SK-N-SH (cell line): ENCODE results near the gene GNAT2. TPM values are rescaled to one million over a fixed set of nuclear protein-coding genes. Genes with fewer than 3 reads are reported as not detected.
A peak's percentile ranks its signal among the peaks of the same experiment; 100 is the strongest.

Source experiments
- CTCF ChIA-PET: fragments of 300-600, 350-600 bp; formaldehyde crosslinking; extraction: SDS; loops from one replicate; lab custom pipeline; 2021; lab: Yijun Ruan, JAX
- POLR2A ChIA-PET: fragments of 350-600 bp; sonication (Branson Sonifier 250); formaldehyde crosslinking; extraction: SDS; loops from one replicate; lab custom pipeline; 2020; ENCODE audit warnings: antibody characterized with exemption, inconsistent platforms; lab: Yijun Ruan, JAX
- DNase-seq: peaks from one replicate; pipeline ENCODE4 v3.0.0; 2012
- H2AFZ ChIP-seq: fragments of 200-600 bp; sonication (generic); 2 replicates; pipeline ENCODE4 v1.8.1; 2016; ENCODE audit warnings: antibody characterized with exemption, mild to moderate bottlenecking, low read depth
- H3F3A ChIP-seq: fragments of 200-600 bp; sonication (generic); replicated peaks from 2 replicates; pipeline ENCODE3; 2016; ENCODE audit warnings: antibody characterized with exemption, mild to moderate bottlenecking; ENCODE audit not compliant: insufficient read depth
- H3K27ac ChIP-seq, 2 experiments: fragments of 200-500 bp in 1 of 2; fragments of 200-600 bp in 1 of 2; sonication (Bioruptor generic) in 1 of 2; sonication (generic), shearing (Covaris generic) in 1 of 2; 2 replicates each; pipeline versions ENCODE4 v1.5.1 to v1.6.1; 2014 to 2016; ENCODE audit warnings: low read depth in 2 of 2, inconsistent platforms in 1 of 2, low read length in 1 of 2, mild to moderate bottlenecking in 1 of 2, mixed read lengths in 1 of 2
- H3K27me3 ChIP-seq: fragments of 200-600 bp; sonication (generic), shearing (Covaris generic); 2 replicates; pipeline ENCODE4 v1.6.1; 2016; ENCODE audit warnings: mixed run types; ENCODE audit not compliant: insufficient read depth
- H3K36me3 ChIP-seq, 2 experiments: fragments of 200-500 bp in 1 of 2; fragments of 200-600 bp in 1 of 2; sonication (Bioruptor generic) in 1 of 2; sonication (generic) in 1 of 2; replicated peaks in 1 of 2; 2 replicates each; pipeline versions ENCODE3 to v1.5.1; 2014 to 2016; ENCODE audit warnings: low read length in 1 of 2, mild to moderate bottlenecking in 1 of 2; ENCODE audit not compliant: insufficient read depth in 2 of 2, control insufficient read depth in 1 of 2
- H3K4me1 ChIP-seq, 2 experiments: fragments of 200-500 bp in 1 of 2; fragments of 200-600 bp in 1 of 2; sonication (Bioruptor generic) in 1 of 2; sonication (generic), shearing (Covaris generic) in 1 of 2; 2 replicates each; pipeline versions ENCODE4 v1.5.1 to v1.6.1; 2014 to 2016; ENCODE audit warnings: low read depth in 1 of 2, low read length in 1 of 2, mixed run types in 1 of 2; ENCODE audit not compliant: insufficient read depth in 2 of 2, control insufficient read depth in 1 of 2
- H3K4me2 ChIP-seq: fragments of 200-600 bp; sonication (generic), shearing (Covaris generic); 2 replicates; pipeline ENCODE4 v1.6.1; 2017; ENCODE audit warnings: mixed run types
- H3K4me3 ChIP-seq, 2 experiments: fragments of 200-500 bp in 1 of 2; fragments of 200-600 bp in 1 of 2; sonication (Bioruptor generic) in 1 of 2; sonication (generic), shearing (Covaris generic) in 1 of 2; 2 replicates each; pipeline versions ENCODE4 v1.5.1 to v1.8.1; 2014 to 2016; ENCODE audit warnings: low read depth in 2 of 2, inconsistent platforms in 1 of 2, low read length in 1 of 2, mild to moderate bottlenecking in 1 of 2, mixed read lengths in 1 of 2, moderate library complexity in 1 of 2
- H3K79me2 ChIP-seq: fragments of 200-600 bp; sonication (generic); 2 replicates; pipeline ENCODE4 v1.8.1; 2017; ENCODE audit warnings: mild to moderate bottlenecking; ENCODE audit not compliant: insufficient read depth
- H3K9ac ChIP-seq: fragments of 200-600 bp; sonication (generic); 2 replicates; pipeline ENCODE4 v1.6.1; 2017; ENCODE audit warnings: mixed run types
- H3K9me2 ChIP-seq: fragments of 200-600 bp; sonication (generic); 2 replicates; pipeline ENCODE4 v1.6.1; 2017; ENCODE audit warnings: mixed run types
- H3K9me3 ChIP-seq: fragments of 200-600 bp; sonication (generic); 2 replicates; pipeline ENCODE4 v1.6.1; 2017; ENCODE audit warnings: mixed run types, mild to moderate bottlenecking, moderate library complexity
- H4K20me1 ChIP-seq: fragments of 200-600 bp; sonication (generic); 2 replicates; pipeline ENCODE4 v1.6.1; 2017; ENCODE audit warnings: mild to moderate bottlenecking, mixed run types; ENCODE audit not compliant: insufficient read depth
- EZH2phosphoT487 ChIP-seq: fragments of 200-600 bp; sonication (generic); IDR thresholded peaks from 2 replicates; pipeline ENCODE4 v1.6.1; 2017; ENCODE audit warnings: low read depth, mixed run types, mild to moderate bottlenecking, antibody characterized with exemption, moderate library complexity, borderline replicate concordance
- FOXJ3 ChIP-seq: sonication (generic); formaldehyde crosslinking; IDR thresholded peaks from 2 replicates; pipeline ENCODE4 v1.5.1; 2020; ENCODE audit warnings: mild to moderate bottlenecking, missing genetic modification reagents
- SIN3A ChIP-seq: IDR thresholded peaks from 2 replicates; pipeline ENCODE4 v1.6.1; 2012; ENCODE audit warnings: low read depth, mild to moderate bottlenecking, low read length, moderate library complexity, borderline replicate concordance
- SMC3 ChIP-seq: IDR thresholded peaks from 2 replicates; pipeline ENCODE4 v1.6.1; 2012; ENCODE audit warnings: low read depth, low read length, improper control_type of control experiment
- TEAD4 ChIP-seq: IDR thresholded peaks from 2 replicates; pipeline ENCODE4 v1.4.0; 2012; ENCODE audit warnings: mild to moderate bottlenecking, borderline replicate concordance; ENCODE audit not compliant: insufficient read depth
- WGBS: methylation state at CpG from one replicate; pipeline ENCODE4 v1.1.6; 2017; ENCODE audit warnings: low lambda C conversion rate; 5-methylcytosine and 5-hydroxymethylcytosine counted together
- polyA plus RNA-seq, 3 experiments: library from polyadenylated mRNA; depleted of rRNA; stranded (reverse); fragments of >200 nt; gene quantifications; 2 replicates each; pipeline ENCODE4 v1.2.3, GENCODE V29; 2012
- TF ChIP-seq, protein P1 (sequence below): fragments of 200-600 bp; sonication (generic); IDR thresholded peaks from 2 replicates; pipeline ENCODE4 v1.6.1; 2017; ENCODE audit warnings: antibody characterized with exemption, mild to moderate bottlenecking, moderate library complexity
- TF ChIP-seq, protein P2 (sequence below): IDR thresholded peaks from 2 replicates; pipeline ENCODE4 v1.4.0; 2012; ENCODE audit warnings: low read depth, borderline replicate concordance
- TF ChIP-seq, protein P3 (sequence below): IDR thresholded peaks from 2 replicates; pipeline ENCODE4 v1.4.0; 2012; ENCODE audit warnings: low read depth, borderline replicate concordance

The GNAT2 gene
- polyA plus RNA-seq, 1 of the 3 experiments (the other 2 are of a cell fraction): 0.16 TPM

DNA sequence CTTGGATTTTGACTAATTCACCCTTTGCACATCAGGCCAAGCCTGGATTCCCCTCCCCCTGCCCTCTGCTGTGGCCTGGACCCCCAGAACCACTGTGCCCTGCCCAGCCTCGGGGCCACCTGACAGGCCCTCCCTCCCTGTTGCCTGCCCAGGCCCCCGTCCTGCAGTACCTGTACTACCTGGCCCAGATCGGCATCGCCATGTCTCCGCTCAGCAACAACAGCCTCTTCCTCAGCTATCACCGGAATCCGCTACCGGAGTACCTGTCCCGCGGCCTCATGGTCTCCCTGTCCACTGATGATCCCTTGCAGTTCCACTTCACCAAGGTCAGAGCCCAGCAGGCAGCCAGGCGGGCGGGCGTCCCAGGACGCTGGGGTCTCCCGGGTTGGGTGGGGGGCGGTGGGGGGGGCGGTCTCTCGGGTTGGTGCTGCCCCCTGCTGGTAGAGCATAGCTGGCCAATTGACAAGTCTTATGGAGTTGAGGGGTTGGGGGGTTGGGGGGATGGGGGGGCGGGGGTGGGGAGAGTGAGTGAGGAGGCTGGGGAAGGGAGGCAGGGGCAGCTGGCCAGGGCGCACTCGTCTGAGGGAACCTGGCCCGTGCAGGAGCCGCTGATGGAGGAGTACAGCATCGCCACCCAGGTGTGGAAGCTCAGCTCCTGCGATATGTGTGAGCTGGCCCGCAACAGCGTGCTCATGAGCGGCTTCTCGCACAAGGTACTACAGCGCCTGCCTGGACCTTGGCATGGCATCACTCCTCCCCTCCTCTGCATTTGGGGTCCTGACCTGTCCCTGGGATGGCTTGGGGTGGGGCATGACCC, 10.9 kb upstream of the GNAT2 start:
- H3K9ac ChIP-seq: no peak overlapping the region
- CTCF ChIA-PET: interaction anchor here (0.5 to 11.9 kb wide), 17 partner anchors 10 to 353 kb away, joined by 3 to 114 read pairs (median 4); partner anchors contain the start of genes AMPD2, GNAI3 and GNAT2
- TF ChIP-seq, protein P1, sequence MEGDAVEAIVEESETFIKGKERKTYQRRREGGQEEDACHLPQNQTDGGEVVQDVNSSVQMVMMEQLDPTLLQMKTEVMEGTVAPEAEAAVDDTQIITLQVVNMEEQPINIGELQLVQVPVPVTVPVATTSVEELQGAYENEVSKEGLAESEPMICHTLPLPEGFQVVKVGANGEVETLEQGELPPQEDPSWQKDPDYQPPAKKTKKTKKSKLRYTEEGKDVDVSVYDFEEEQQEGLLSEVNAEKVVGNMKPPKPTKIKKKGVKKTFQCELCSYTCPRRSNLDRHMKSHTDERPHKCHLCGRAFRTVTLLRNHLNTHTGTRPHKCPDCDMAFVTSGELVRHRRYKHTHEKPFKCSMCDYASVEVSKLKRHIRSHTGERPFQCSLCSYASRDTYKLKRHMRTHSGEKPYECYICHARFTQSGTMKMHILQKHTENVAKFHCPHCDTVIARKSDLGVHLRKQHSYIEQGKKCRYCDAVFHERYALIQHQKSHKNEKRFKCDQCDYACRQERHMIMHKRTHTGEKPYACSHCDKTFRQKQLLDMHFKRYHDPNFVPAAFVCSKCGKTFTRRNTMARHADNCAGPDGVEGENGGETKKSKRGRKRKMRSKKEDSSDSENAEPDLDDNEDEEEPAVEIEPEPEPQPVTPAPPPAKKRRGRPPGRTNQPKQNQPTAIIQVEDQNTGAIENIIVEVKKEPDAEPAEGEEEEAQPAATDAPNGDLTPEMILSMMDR: 0 out of 2 replicates have a peak, but pooled peaks have one; percentile 4
- TF ChIP-seq, protein P2, sequence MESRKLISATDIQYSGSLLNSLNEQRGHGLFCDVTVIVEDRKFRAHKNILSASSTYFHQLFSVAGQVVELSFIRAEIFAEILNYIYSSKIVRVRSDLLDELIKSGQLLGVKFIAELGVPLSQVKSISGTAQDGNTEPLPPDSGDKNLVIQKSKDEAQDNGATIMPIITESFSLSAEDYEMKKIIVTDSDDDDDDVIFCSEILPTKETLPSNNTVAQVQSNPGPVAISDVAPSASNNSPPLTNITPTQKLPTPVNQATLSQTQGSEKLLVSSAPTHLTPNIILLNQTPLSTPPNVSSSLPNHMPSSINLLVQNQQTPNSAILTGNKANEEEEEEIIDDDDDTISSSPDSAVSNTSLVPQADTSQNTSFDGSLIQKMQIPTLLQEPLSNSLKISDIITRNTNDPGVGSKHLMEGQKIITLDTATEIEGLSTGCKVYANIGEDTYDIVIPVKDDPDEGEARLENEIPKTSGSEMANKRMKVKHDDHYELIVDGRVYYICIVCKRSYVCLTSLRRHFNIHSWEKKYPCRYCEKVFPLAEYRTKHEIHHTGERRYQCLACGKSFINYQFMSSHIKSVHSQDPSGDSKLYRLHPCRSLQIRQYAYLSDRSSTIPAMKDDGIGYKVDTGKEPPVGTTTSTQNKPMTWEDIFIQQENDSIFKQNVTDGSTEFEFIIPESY: no peak
- TF ChIP-seq SMC3: no peak
- TF ChIP-seq, all 33 proteins: peak for 1
- whole genome bisulfite sequencing: 65% methylated on average over 15 of the region's 30 CpGs
- H3K4me2 ChIP-seq: no peak overlapping the region
- H3K4me1 ChIP-seq: peaks cover 0 to 46% of the 10 kb centered on the region in 2 experiments; a peak in 2 of 4 replicates
- H3K9me3 ChIP-seq: no peaks in the 10 kb centered on the region; the same call in 1 of the 2 replicates
- peak overlapping the region in 1 of 2 experiments; percentile 97; a peak in 2 of 4 replicates for H3K27ac ChIP-seq
- H4K20me1 ChIP-seq: peaks cover 12% of the 10 kb centered on the region
- H3F3A ChIP-seq: peaks cover 4% of the 10 kb centered on the region
- no peaks in the 10 kb centered on the region for H3K9me2 ChIP-seq
- DNase-seq: peak; percentile 84
- no peaks in the 10 kb centered on the region for H3K27me3 ChIP-seq
- POLR2A ChIA-PET: interaction anchor here (4.3 kb wide), 1 partner anchor 82 kb away, joined by 26 read pairs; the partner anchor contains the start of gene GNAI3
- H3K79me2 ChIP-seq: no peaks in the 10 kb centered on the region
- H3K36me3 ChIP-seq: peaks cover 20 to 55% of the 10 kb centered on the region in 2 experiments
- H2AFZ ChIP-seq: no peak overlapping the region
- H3K4me3 ChIP-seq: no peak overlapping the region

DNA sequence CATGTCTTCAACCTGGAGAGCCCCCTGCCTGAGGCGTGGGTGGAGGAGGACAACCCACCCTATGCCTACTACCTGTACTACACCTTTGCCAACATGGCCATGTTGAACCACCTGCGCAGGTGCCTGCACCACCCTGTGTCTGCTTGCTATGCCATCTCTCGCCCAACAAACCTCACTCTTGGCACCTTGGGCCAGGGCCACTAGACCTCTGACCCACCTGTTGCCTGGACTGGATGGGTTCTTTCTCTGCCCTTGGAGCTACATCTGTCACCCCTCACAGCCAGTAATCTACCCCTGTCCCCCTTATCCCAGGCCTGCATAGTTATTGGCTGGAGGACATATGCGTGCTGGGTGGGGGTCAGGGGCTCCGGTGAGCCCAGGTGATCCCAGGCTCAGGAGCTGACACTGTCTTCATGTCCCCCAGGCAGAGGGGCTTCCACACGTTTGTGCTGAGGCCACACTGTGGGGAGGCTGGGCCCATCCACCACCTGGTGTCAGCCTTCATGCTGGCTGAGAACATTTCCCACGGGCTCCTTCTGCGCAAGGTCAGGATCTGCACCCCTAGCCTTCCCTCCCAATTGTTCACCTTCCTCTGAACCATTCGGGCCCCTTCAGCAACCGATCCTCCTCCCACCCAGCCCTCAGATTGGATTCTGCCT, 10.1 kb upstream of the GNAT2 start:
- no peaks in the 10 kb centered on the region; the same call in 1 of the 2 replicates for H3K9me3 ChIP-seq
- ChIA-PET CTCF (interaction anchor here (0.5 to 11.9 kb wide), 16 partner anchors 8 to 354 kb away, joined by 3 to 114 read pairs (median 3); partner anchors contain the start of gene GNAI3), POLR2A (interaction anchor here (4.3 kb wide), 1 partner anchor 81 kb away, joined by 26 read pairs; the partner anchor contains the start of gene GNAI3)
- peaks cover 20 to 55% of the 10 kb centered on the region in 2 experiments for H3K36me3 ChIP-seq
- no peaks in the 10 kb centered on the region for H3K27me3 ChIP-seq
- peaks cover 4% of the 10 kb centered on the region for H3F3A ChIP-seq
- peaks cover 20% of the 10 kb centered on the region for H4K20me1 ChIP-seq
- peaks cover 0 to 43% of the 10 kb centered on the region in 2 experiments; a peak in 2 of 4 replicates for H3K4me1 ChIP-seq
- H3K27ac ChIP-seq: peak overlapping the region in 1 of 2 experiments; percentile 11; a peak in 1 of 4 replicates
- no peak overlapping the region for H3K4me3 ChIP-seq
- no peaks in the 10 kb centered on the region for H3K9me2 ChIP-seq
- TF ChIP-seq, protein P3, sequence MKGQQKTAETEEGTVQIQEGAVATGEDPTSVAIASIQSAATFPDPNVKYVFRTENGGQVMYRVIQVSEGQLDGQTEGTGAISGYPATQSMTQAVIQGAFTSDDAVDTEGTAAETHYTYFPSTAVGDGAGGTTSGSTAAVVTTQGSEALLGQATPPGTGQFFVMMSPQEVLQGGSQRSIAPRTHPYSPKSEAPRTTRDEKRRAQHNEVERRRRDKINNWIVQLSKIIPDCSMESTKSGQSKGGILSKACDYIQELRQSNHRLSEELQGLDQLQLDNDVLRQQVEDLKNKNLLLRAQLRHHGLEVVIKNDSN: no peak
- no peak for TF ChIP-seq TEAD4
- no peak for TF ChIP-seq FOXJ3 (CRISPR knock-in tag)
- TF ChIP-seq, protein P1: no peak
- no peak for TF ChIP-seq SIN3A
- no peak for TF ChIP-seq EZH2phosphoT487
- DNase-seq: peak; percentile 12
- 97% methylated on average over 7 of the region's 10 CpGs for WGBS
- H3K9ac ChIP-seq: no peak overlapping the region
- H2AFZ ChIP-seq: no peak overlapping the region
- H3K4me2 ChIP-seq: no peak overlapping the region
- peaks cover 7% of the 10 kb centered on the region; the same call in 1 of the 2 replicates for H3K79me2 ChIP-seq
